Fibroblast of the aortic adventitia (primary cell): ENCODE measurements around the gene CNOT4. TPM values are rescaled to one million over a fixed set of nuclear protein-coding genes. Genes with fewer than 3 reads are reported as not detected.
"Not testable (repeated sequence)": the region's sequence is repeated elsewhere in the genome, so short reads cannot be mapped to it uniquely, and the experiment has no call there.

Experiments
- DNase-seq: peaks from one replicate; pipeline ENCODE4 v3.0.0-alpha.2; 2010; ENCODE audit warnings: low read depth
- H3K4me3 ChIP-seq: 2 replicates; pipeline ENCODE4 v1.5.1; 2011; ENCODE audit warnings: low read depth, mild to moderate bottlenecking, control low read depth, low read length, moderate library complexity
- CTCF ChIP-seq: IDR thresholded peaks from 2 replicates; pipeline ENCODE4 v1.5.1; 2011; ENCODE audit warnings: mild to moderate bottlenecking, low read length, control low read depth, inconsistent platforms; ENCODE audit not compliant: insufficient read depth
- total RNA-seq: library from RNA; depleted of rRNA; stranded (reverse); fragments of >200 nt; gene quantifications from 2 replicates; pipeline ENCODE4 v1.2.3, GENCODE V29; 2012; ENCODE audit warnings: low replicate concordance

CNOT4 gene
- total RNA-seq, 1 donor = 21.1 TPM

- no peak for TF ChIP-seq CTCF
- peak; percentile 51 for DNase-seq
- no peak overlapping the region for H3K4me3 ChIP-seq
These were observed 62.2 kb downstream of the CNOT4 start for GRCh38 chr7:135447748-135448147.

DNA sequence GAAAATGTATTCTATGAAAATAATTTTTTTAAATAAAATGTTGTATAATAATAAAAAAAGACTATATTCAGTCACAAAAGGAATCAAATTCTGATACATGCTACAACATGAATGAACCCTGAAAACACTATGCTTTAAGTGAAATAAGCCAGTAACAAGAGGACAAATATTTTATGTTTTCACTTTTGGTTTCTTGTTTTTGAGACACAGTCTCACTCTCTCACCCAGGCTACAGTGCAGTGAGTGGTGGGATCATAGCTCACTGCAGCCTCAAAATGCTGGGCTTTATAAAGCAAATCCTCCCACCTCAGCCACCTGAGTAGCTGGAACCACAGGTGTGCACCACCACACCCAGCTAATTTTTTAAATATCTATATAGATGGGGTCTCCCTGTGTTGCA lies 64.2 kb downstream of the CNOT4 start:
- no peak overlapping the region for H3K4me3 ChIP-seq
- TF ChIP-seq CTCF = no peak
- DNase-seq = no peak

GRCh38 chr7:135445266-135445665 lies 64.6 kb downstream of the CNOT4 start:
- H3K4me3 ChIP-seq, DNase-seq: not testable (repeated sequence)

DNA sequence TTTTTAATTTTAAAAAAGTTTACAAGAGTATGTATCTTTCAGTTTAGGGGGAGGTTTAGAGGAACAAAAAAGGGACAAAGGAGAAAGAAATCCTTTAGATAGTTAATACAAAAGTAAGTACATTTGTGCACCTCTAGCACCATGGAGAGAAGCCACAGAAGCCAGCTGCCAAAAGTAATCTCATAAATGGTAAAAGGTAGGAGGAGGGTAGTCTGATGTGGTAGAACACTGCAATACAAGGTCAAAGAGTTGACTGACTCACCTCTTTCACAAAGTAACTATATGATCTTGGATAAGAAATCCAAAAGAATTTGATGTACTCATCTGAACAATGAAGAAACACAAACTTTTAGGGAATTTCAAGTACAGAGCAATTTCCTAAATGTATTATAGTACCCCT lies 68.1 kb downstream of the CNOT4 start:
- DNase-seq = peak; percentile 42
- H3K4me3 ChIP-seq = no peak overlapping the region
- TF ChIP-seq CTCF = no peak

DNA sequence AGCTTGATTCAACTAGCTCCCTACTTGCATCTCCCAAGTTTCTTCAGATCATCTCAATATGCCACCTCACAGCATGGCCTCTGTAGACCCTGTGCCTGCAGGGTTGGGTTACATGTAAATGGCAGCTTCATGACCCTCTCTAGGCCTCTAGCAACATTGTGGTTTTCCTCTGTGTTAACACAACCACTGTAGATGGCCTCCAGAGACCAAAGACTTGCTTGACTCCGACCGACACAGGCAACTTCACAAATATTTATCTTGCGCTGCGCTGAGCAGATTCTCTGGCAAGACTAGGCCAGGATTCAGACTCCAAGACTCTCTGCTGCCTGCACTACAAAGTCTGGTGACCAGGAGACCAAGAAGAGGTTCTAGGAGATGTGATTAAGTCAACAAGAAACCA lies 75.9 kb downstream of the CNOT4 start:
- no peak for TF ChIP-seq CTCF
- no peak overlapping the region for H3K4me3 ChIP-seq
- no peak for DNase-seq

DNA sequence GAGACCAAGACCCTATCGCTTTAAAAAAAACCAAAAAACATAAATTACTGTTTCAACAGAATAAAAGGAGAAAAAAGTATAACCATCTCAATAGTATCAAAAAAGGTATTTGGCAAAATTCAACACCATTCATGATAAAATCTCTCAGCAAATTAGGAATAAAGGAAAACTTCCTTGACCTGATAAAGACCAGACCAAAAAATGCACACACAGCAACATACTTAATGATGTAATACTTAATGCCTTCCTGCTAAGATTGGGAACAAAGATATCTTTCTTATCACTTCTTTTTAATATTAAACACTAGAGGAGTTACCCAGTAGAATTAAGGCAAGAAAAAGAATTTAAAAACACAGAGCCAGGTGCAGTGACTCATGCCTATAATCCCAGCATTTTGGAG lies 79.3 kb downstream of the CNOT4 start:
- no peak overlapping the region for H3K4me3 ChIP-seq
- TF ChIP-seq CTCF = no peak
- DNase-seq = peak; percentile 1

DNA sequence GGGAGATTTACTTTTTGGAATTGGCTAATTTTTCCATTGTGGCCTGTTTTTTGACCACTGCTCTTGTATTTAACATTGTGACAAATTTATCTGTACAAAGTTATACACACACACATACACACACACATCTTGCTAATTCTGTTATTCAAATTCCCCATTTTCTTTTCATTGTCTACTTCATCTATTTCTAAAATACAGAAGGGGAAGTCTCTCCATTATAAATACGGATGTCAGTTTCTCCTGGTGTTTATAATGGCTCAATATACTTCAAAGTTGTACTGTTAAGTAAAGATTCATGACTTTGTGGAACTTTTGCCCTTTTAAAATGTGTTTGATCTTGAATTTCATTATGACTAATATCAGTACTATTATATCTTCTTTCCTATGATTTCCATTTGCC lies 81.0 kb downstream of the CNOT4 start:
- no peak overlapping the region for H3K4me3 ChIP-seq
- DNase-seq = no peak
- TF ChIP-seq CTCF = no peak
